Bronchial smooth muscle cell (primary cell): Measurements from ENCODE around the gene HDGFL2. TPM values are rescaled to one million over a fixed set of nuclear protein-coding genes. Genes with fewer than 3 reads are reported as not detected.

Experiments
- total RNA-seq: library from RNA; depleted of rRNA; stranded (reverse); fragments of >200 nt; gene quantifications from 2 replicates; pipeline ENCODE4 v1.2.1, GENCODE V29; 2014

The HDGFL2 gene
- 59.6 and 82.7 TPM in 2 replicates for total RNA-seq

DNA sequence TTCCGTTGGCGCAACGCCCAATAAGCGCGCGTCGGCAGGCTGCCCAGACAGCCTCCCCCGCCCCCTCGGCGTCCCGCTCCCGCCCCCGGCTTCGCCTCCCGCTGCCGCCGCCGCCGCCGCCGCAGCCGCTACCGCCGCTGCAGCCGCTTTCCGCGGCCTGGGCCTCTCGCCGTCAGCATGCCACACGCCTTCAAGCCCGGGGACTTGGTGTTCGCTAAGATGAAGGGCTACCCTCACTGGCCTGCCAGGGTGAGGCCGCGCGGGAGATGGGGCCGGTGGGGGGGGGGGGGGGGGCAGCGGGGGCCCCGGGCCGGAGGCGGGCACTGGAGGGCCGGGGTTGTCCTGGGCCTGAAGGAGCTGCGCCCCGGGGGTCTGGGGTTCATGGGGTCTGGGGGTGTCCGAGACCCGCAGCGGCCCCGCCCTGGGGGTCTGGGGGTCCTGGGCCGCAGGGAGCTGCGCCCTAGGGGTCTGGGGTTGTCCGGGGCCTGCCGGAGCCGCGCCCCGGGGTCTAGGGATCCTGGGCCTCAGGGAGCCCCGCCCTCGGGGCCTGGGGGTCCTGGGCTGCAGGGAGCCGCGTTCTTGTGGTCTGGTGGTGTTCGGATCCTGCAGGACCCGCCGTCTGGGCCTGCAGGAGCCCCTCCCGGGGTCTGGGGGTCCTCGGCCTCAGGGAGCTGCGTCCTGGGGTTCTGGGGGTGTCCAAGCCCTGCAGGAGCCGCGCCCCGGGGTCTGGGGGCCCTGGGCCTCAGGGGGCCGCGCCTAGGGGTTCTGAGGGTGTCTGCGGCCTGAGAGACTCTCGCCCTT lies at the start of gene HDGFL2:
Gene HDGFL2 (plus strand): TSS at position 124 of the 801 bp plus-strand sequence. CDS start 54 bp downstream, at position 178.

DNA sequence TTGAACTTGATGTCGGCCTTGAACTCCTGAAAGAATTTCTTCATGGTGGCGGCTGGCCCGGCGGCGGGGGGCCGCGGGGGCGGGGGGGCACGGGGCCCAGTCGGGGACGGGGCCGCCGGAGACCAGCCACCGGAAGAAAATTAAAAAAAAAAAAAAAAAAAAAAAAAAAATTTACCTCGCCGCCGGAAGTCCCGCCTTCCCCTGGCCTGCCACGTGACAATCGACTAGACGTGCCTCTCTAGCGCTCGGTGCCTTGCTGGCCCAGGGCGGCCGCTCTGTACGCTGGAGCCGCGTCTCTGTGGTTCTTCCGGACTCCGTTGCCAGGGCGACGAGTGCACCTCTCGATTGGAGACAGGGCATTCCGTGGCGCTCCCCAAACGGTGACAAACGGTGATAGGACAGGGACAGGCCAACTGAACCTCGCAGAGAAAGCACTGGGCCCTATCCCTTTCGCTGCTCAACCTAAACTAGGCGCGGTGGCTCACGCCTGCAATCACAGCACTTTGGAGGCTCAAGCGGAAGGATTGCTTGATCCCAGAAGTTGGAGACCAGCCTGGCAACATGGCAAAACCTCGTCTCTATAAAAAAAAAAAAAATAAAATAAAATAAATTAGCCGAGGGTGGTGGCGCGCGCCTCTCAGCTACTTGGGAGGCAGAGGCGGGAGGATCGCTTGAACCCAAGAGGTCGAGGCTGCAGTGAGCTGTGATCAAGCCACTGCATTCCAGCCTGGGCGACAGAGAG lies 14.3 kb upstream of the HDGFL2 start, which contains the start of gene UBXN6:
Gene UBXN6 (minus strand): TSS at position 141 of the 742 bp plus-strand sequence. CDS start 97 bp downstream, at position 44.

GRCh38 chr19:4518345-4519171 lies 46.5 kb downstream of the HDGFL2 start, which contains the start of gene PLIN4:
PLIN4 (minus strand) TSS chr19:4518486; CDS start chr19:4518272, 214 bp downstream.

GRCh38 chr19:4534836-4535658 lies 63.0 kb downstream of the HDGFL2 start, which contains the start of gene PLIN5:
PLIN5 (minus strand) TSS chr19:4535224; CDS start chr19:4534074, 1,150 bp downstream.

DNA sequence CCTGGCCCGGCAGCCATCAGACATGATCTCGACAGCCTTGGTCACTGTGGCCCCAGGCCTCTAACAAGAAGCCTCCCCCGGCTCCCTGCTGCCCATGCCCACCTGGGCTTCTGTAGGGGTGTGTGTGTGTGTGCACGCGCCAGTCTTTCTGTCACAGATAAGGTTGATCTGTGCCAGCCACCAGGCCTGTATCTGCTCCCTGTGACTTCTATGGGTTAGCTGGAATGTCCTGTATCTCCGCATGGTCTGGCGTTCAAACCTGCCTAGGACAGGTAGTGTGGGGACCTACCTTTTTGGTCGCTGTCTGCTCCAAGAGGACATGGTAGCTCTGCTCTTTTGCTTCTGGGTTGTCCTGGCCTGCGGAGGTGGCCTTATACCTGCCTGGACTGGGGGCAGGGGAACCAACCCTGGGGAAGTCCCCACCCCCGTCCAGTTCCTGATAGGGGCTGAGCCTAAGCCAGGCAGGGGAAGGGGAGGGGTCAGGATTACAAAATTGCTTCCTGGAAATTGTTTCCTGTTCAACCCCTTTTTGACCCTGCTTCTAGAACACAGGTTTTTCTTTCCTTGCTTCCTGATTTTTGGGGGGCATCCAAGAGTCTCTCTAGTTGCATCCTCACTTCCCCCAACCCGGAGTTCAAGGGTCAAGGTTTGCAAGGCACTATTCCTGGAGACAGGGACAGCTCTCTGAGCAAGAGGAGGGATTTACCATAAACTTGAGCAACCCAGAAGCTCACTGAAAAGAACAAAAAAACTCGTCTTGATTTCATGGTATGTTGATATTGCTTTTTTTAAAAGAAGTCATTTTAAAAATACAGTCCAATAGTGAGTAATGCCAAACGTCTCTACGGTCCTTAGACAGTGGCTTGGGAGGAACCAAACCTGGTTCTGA lies 67.8 kb downstream of the HDGFL2 start, which contains the start of gene LRG1:
Gene LRG1 (minus strand): TSS at position 344 of the 889 bp plus-strand sequence. CDS start 23 bp downstream, at position 321.

Other genes with a start within 250 kb of the HDGFL2 start
- 0.16 TPM in 1 of 2 replicates, not detected in the other for gene EBI3, start 242.8 kb upstream of the HDGFL2 start, total RNA-seq
- gene YJU2, start 225.2 kb upstream of the HDGFL2 start, total RNA-seq = 12.9 and 16.4 TPM in 2 replicates
- gene SHD, start 193.0 kb upstream of the HDGFL2 start, total RNA-seq = not detected in 2 replicates
- gene TMIGD2, start 169.9 kb upstream of the HDGFL2 start, total RNA-seq = not detected in 2 replicates
- 11.3 and 14.9 TPM in 2 replicates for gene FSD1, start 167.7 kb upstream of the HDGFL2 start, total RNA-seq
- 6.6 and 6.7 TPM in 2 replicates for gene STAP2, start 133.5 kb upstream of the HDGFL2 start, total RNA-seq
- 8.2 and 8.8 TPM in 2 replicates for gene MPND, start 128.7 kb upstream of the HDGFL2 start, total RNA-seq
- 25.2 and 31.7 TPM in 2 replicates for gene SH3GL1, start 71.8 kb upstream of the HDGFL2 start, total RNA-seq
- 3.7 and 6.0 TPM in 2 replicates for gene CHAF1A, start 69.7 kb upstream of the HDGFL2 start, total RNA-seq
- 138 and 176 TPM in 2 replicates for gene UBXN6, start 14.5 kb upstream of the HDGFL2 start, total RNA-seq
- gene PLIN4, start 46.2 kb downstream of the HDGFL2 start, total RNA-seq = 0.43 and 2.5 TPM in 2 replicates
- not detected in 2 replicates for gene PLIN5, start 62.9 kb downstream of the HDGFL2 start, total RNA-seq
- not detected in 2 replicates for gene LRG1, start 67.7 kb downstream of the HDGFL2 start, total RNA-seq
- 0.09 and 0.32 TPM in 2 replicates for gene SEMA6B, start 87.4 kb downstream of the HDGFL2 start, total RNA-seq
- 1.2 and 1.4 TPM in 2 replicates for gene TNFAIP8L1, start 167.2 kb downstream of the HDGFL2 start, total RNA-seq
- 182 and 263 TPM in 2 replicates for gene MYDGF, start 198.0 kb downstream of the HDGFL2 start, total RNA-seq